RWPE1 (cell line): Measurements from ENCODE around the gene RIPK4.
"Not testable (repeated sequence)": the region's sequence is repeated elsewhere in the genome, so short reads cannot be mapped to it uniquely, and the experiment has no call there.

Source experiments
- CTCF ChIA-PET: fragments of 350-600 bp; sonication (Branson Sonifier 250); formaldehyde crosslinking; extraction: SDS; loops from one replicate; lab custom pipeline; 2021; lab: Yijun Ruan, JAX
- POLR2A ChIA-PET: fragments of 400-600 bp; formaldehyde crosslinking; extraction: SDS; loops from one replicate; lab custom pipeline; 2020; ENCODE audit warnings: antibody characterized with exemption; ENCODE audit not compliant: low non-redundant PET; lab: Yijun Ruan, JAX
- DNase-seq: peaks from one replicate; pipeline ENCODE4 v3.0.0; 2012; ENCODE audit warnings: low spot score
- H3K27ac ChIP-seq: fragments of 450-650 bp; 2 replicates; pipeline ENCODE4 v1.5.1; 2017
- TF ChIP-seq, protein P1 (sequence below): fragments of 450-650 bp; conservative IDR thresholded peaks from 2 replicates; pipeline ENCODE4 v1.5.1; 2017; ENCODE audit warnings: low read depth, mild to moderate bottlenecking

The RIPK4 gene

DNA sequence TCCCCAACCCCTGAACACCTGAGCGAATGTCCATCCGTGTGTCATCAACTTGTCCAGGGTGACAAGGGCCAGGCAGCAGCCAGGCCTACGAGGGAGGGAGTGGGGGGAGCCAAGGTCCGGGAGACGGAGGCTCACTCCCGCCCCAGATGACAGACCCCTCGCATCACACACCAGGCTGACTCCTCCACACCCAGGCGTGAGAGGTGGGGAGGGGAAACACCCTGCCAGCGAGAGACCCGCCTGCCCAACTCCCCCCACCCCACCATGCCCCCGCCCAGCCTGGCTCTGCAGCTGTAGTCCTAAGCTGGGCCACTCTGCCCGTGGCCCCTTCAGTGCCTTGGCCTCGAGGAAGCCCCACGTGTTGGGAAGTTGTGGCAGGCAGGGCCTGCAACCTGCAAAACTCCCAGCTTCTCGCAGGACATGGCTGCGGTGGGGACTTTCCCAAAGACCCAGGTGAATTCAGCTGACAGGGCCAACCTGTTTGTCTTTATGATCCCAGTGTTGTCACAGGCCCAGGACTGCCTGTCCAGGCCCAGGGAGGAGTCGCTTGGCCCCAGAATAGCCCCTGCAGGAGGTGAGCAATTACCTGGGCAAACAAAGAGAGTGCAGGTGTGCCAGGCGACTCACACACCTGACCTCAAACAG is 62.9 kb downstream of the RIPK4 start:
- TF ChIP-seq, protein P1, sequence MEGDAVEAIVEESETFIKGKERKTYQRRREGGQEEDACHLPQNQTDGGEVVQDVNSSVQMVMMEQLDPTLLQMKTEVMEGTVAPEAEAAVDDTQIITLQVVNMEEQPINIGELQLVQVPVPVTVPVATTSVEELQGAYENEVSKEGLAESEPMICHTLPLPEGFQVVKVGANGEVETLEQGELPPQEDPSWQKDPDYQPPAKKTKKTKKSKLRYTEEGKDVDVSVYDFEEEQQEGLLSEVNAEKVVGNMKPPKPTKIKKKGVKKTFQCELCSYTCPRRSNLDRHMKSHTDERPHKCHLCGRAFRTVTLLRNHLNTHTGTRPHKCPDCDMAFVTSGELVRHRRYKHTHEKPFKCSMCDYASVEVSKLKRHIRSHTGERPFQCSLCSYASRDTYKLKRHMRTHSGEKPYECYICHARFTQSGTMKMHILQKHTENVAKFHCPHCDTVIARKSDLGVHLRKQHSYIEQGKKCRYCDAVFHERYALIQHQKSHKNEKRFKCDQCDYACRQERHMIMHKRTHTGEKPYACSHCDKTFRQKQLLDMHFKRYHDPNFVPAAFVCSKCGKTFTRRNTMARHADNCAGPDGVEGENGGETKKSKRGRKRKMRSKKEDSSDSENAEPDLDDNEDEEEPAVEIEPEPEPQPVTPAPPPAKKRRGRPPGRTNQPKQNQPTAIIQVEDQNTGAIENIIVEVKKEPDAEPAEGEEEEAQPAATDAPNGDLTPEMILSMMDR: no peak
- ChIA-PET POLR2A (no interaction called here), CTCF (no interaction called here)
- DNase-seq: no peak
- peak overlapping the region; percentile 11; the same call in 1 of the 2 replicates for H3K27ac ChIP-seq

DNA sequence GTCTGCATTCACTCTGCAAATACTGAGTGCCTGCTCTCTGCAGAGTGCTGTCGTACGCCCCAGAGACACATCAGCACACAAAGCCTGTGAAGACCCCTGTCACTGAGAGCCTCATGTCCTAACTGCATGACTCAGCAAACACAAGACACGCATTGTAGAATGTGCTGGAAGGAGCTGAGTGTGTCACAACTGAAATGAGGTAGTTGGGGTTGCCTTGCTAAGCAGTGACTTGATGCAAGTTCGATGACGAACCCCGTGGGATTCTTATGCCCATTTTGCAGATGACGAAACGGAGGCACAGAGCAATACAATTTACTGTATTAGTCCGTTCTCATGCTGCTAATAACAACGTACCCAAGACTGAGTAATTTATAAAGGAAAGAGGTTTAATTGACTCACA is 65.1 kb downstream of the RIPK4 start:
- TF ChIP-seq, protein P1: no peak
- H3K27ac ChIP-seq: no peak overlapping the region
- no peak for DNase-seq
- ChIA-PET POLR2A (no interaction called here), CTCF (interaction anchor here (0.5 kb wide), 1 partner anchor 206 kb away, joined by 4 read pairs; no protein-coding TSS in a partner anchor)

DNA sequence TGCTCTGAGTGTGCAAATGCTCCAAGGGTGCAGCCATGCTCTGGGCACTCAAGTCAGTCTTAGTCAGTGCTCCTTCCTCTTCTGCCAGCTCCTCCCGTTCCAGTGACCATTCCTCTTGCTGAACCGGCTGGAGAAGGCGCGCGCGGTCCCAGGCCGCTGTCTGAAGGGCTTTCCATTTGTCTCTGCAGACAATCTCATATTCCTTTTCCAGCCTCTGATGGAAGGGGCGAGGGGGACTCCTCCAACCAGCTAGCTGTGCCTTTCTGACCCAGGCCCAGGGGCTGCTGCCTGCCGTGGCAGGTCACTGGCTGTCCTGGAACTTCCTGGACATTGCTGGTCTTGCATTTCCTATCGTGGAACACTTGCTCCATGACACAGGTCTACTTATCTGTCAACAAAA is 67.5 kb downstream of the RIPK4 start:
- ChIA-PET CTCF (no interaction called here), POLR2A (no interaction called here)
- no peak overlapping the region for H3K27ac ChIP-seq
- TF ChIP-seq, protein P1: no peak
- DNase-seq: no peak

DNA sequence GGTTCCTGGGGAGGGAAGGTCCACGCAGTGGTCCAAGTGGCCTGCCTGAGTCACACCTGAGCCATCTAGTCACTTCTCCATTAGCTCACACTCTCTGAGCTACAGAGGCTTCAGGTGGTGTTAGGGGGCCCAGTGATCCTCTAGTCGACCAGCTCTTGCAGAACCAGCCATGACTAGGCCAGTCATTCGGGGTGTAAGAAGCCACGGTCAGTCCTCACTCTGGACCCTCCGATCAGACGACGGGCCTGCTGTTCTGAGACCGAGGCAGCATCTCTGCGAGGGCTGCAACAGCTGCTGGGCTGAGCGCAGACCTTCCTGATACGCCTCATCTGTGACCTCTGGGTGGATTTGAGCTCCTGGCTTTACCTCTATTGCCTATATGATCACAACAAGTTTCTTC is 68.8 kb downstream of the RIPK4 start:
- CTCF ChIA-PET: no interaction called here
- no peak for DNase-seq
- POLR2A ChIA-PET: no interaction called here
- TF ChIP-seq, protein P1: no peak
- H3K27ac ChIP-seq: no peak overlapping the region

DNA sequence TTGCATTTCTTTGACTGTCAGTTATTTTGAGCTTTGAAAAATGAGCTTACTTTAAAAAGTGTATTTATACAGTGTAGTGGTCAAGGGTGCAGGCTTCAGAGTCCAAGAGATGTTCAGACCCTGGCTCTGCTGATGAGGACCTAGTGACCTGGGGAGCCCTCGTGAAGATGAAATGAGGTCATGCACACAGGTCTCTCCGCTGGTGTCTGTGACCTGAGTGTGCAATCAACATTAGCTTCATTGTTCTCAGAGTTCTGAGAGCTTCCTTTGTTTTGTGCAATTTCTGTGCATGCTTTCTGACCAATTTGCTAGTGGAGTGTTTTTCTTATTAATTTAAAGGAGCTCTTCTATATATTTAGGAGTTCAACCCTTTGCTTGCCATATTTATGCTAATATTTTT is 71.3 kb downstream of the RIPK4 start:
- no peak overlapping the region for H3K27ac ChIP-seq
- TF ChIP-seq, protein P1: no peak
- CTCF ChIA-PET: no interaction called here

DNA sequence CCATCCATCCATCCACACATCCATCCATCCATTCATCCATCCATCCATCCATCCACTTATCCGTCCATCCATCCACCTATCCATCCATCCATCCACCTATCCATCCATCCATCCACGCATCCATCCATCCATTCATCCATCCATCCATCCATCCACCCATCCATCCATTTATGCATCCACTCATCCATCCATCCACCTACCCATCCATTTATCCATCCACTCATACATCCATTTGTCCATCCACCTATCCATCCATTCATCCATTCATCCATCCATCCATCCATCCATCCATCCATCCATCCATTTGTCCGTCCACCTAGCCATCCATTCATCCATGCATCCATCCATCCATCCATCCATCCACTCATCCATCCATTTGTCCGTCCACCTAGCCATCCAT is 72.8 kb downstream of the RIPK4 start:
- POLR2A ChIA-PET, H3K27ac ChIP-seq, CTCF ChIA-PET, DNase-seq: not testable (repeated sequence)

More for the DNA sequence above, 71.3 kb downstream of the RIPK4 start:
- POLR2A ChIA-PET: no interaction called here
- DNase-seq: no peak

DNA sequence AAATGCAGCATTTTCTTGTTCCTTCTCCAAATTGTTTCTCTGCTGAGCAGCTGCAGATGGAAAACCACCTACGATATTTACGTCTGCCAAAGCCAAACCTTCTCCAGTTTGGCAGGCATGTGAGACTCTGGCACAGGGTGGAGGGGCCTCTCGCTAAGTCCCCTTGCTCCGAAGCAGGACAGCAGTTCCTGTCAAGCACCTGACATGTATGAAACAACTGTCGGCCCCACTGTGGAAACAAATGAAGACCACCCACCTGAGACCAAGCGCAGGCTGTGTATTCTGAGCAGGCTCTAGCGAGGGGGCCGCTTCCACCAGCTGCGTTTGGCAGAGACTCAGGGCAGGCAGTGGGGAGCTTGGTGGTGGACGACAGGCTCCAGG is 74.7 kb downstream of the RIPK4 start:
- H3K27ac ChIP-seq: no peak overlapping the region
- ChIA-PET CTCF (interaction anchor here (0.6 kb wide), 1 partner anchor 29 kb away, joined by 3 read pairs; no protein-coding TSS in a partner anchor), POLR2A (no interaction called here)
- TF ChIP-seq, protein P1: no peak
- DNase-seq: no peak
